Lung (tissue), 10 donors: ENCODE results near the gene PDPR. TPM values are rescaled to one million over a fixed set of nuclear protein-coding genes. Genes with fewer than 3 reads are reported as not detected.
"Not testable (repeated sequence)": the region's sequence is repeated elsewhere in the genome, so short reads cannot be mapped to it uniquely, and the experiment has no call there.

ENCODE experiments used
- ATAC-seq: fragments of 200-7000 bp; cut with Tn5 transposase; one replicate; pipeline ENCODE4 v1.9.1; 2020; ENCODE audit warnings: moderate number of reproducible peaks; ENCODE audit not compliant: insufficient read depth, low FRiP score
- DNase-seq, 3 donors: peaks; one replicate each; pipeline ENCODE4 v3.0.0-alpha.2; 2013 to 2017
- H3K27ac ChIP-seq, 2 donors: one replicate each; pipeline ENCODE4 v1.5.1; 2013; ENCODE audit warnings: mild to moderate bottlenecking in 2 of 2, moderate library complexity in 2 of 2, control low read depth in 1 of 2, inconsistent platforms in 1 of 2, low read depth in 1 of 2, low read length in 1 of 2
- H3K27me3 ChIP-seq, 3 donors: one replicate each; pipeline ENCODE4 v1.5.1; 2013; ENCODE audit warnings: low read length in 2 of 3; ENCODE audit not compliant: control insufficient read depth in 3 of 3, insufficient read depth in 3 of 3
- H3K36me3 ChIP-seq, 4 donors: one replicate each; pipeline ENCODE4 v1.5.1; 2013; ENCODE audit warnings: low read length in 4 of 4, mild to moderate bottlenecking in 1 of 4, moderate library complexity in 1 of 4; ENCODE audit not compliant: control insufficient read depth in 4 of 4, insufficient read depth in 4 of 4
- H3K4me1 ChIP-seq, 5 donors: one replicate each; pipeline ENCODE4 v1.5.1; 2013; ENCODE audit warnings: low read length in 5 of 5, mild to moderate bottlenecking in 2 of 5, moderate library complexity in 1 of 5; ENCODE audit not compliant: control insufficient read depth in 5 of 5, insufficient read depth in 5 of 5
- H3K4me3 ChIP-seq: one replicate; pipeline ENCODE4 v1.5.1; 2013; ENCODE audit warnings: mild to moderate bottlenecking, control low read depth, moderate library complexity
- H3K9ac ChIP-seq, 2 donors: one replicate each; pipeline ENCODE4 v1.5.1; 2013; ENCODE audit warnings: low read length in 2 of 2, control low read depth in 1 of 2; ENCODE audit not compliant: insufficient read depth in 1 of 2
- H3K9me3 ChIP-seq, 4 donors: one replicate each; pipeline ENCODE4 v1.5.1; 2013; ENCODE audit warnings: low read length in 3 of 4, mild to moderate bottlenecking in 1 of 4, moderate library complexity in 1 of 4; ENCODE audit not compliant: control insufficient read depth in 4 of 4, insufficient read depth in 3 of 4
- WGBS, 2 donors: extraction: QIAGEN DNeasy Blood & Tissue Kit; methylation state at CpG; one replicate each; pipeline ENCODE4 v1.1.7; 2013; 5-methylcytosine and 5-hydroxymethylcytosine counted together
- polyA plus RNA-seq, 2 donors: library from polyadenylated mRNA; stranded (reverse); fragments of 200-250 nt; gene quantifications; one replicate each; pipeline ENCODE4 v1.2.1, GENCODE V29; 2013
- total RNA-seq, 2 donors: library from RNA; depleted of rRNA in 1 of 2; stranded (reverse); fragments of >200 nt in 1 of 2; gene quantifications; one replicate each; pipeline ENCODE4 v1.2.1, GENCODE V29; 2014 to 2021
- donor health status: Bipolar disorder and iron deficiency.
- donor health status: healthy.
- donor health status: DM: yes; HTN: yes; CAD: no.

PDPR gene
- total and polyA plus RNA-seq, 4 donors = 7.2 to 33.6 (median 18.4) TPM

DNA sequence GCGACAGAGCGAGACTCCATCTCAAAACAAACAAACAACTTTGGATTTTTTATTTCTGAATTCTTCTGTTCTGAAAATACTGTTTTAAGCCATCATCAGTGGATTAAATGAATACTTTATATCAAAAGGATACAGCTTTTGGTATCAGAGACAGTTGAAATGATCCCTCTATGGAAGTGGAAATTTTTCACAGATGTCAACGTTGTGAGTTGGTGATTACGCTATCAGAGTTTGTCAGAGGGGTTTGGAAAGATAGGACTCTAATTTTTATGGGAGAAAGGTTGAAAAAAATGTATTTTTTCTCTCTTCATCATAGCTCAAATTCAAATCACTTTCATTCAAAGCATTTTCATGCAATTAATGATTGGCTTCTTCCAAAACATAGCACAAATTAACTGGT, 30.2 kb upstream of the PDPR start:
- not testable (repeated sequence) for H3K27me3 ChIP-seq, H3K4me3 ChIP-seq, ATAC-seq, H3K4me1 ChIP-seq, H3K27ac ChIP-seq, H3K36me3 ChIP-seq, H3K9me3 ChIP-seq, H3K9ac ChIP-seq, DNase-seq
- WGBS, 2 donors = 90 to 92% methylated on average over 4 of the region's 4 CpGs

DNA sequence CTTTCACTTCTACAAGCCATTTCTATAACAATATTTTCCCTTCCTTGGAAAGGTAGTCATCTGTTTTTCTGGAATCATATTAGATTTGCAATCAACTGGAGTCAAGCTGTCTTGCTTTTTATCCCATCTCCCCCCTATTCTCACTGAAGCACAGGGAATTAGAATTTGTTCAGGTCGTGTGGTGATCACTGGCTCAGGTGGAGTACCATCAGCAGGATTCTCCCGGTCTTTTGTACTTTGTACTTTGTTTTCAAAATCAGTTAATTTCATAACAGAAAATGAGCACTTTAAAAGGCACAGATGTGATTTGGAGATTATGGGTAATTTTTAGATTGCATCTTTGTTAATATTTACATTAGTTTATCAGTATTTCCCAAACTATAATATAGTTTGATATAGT, 26.0 kb upstream of the PDPR start:
- not testable (repeated sequence) for H3K9me3 ChIP-seq, H3K4me3 ChIP-seq, H3K27ac ChIP-seq, DNase-seq, H3K4me1 ChIP-seq, ATAC-seq, H3K27me3 ChIP-seq, H3K9ac ChIP-seq, H3K36me3 ChIP-seq
- 90 to 100% methylated on average over 1 to 2 of the region's 2 CpGs for WGBS, 2 donors

DNA sequence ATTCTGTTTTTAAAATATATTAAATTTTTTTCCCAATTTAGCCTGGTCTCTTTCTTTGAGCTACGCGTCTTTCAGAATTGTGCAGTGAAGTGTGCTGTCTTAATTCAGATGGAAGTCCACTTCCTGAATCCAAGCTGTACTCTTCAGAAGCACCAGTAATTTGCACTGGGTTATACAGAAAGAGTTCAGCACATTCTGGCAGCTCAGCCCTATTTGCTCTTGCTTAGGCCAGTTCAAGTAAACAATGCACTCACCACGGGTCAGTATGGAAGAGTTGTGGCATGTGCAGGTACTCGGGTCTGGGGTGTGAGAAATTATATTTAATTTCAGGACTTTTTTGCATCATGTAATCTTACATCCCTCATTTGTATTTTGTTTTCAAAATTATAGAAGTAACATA, 25.3 kb upstream of the PDPR start:
- ATAC-seq = not testable (repeated sequence)

DNA sequence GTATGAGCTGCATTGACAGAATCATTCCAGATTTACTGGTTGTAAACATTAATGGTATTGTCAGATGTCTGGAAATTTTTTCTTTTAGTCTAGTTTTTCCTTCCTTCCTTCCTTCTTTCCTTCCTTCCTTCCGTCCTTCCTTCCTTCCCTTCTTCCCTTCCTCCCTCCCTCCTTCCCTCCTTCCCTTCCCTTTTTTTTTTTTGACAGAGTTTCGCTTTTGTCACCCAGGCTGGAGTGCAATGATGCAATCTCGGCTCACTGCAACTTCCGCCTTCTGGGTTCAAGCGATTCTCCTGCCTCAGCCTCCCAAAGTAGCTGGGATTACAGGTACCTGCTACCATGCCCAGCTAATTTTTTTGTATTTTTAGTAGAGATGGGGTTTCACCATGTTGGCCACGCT, 24.8 kb upstream of the PDPR start:
- H3K9ac ChIP-seq, DNase-seq, ATAC-seq, H3K27me3 ChIP-seq, H3K4me1 ChIP-seq, H3K27ac ChIP-seq, H3K9me3 ChIP-seq, H3K36me3 ChIP-seq, H3K4me3 ChIP-seq: not testable (repeated sequence)
- WGBS, 2 donors = 46 to 67% methylated on average over 3 to 4 of the region's 6 CpGs

More for the DNA sequence above, 25.3 kb upstream of the PDPR start:
- H3K27ac ChIP-seq, H3K9me3 ChIP-seq, H3K36me3 ChIP-seq, H3K4me1 ChIP-seq, H3K27me3 ChIP-seq, DNase-seq, H3K9ac ChIP-seq, H3K4me3 ChIP-seq: not testable (repeated sequence)
- WGBS, 2 donors = 90% methylated on average over 2 of the region's 4 CpGs; no CpG with 5 or more reads in 1 of the 2 donors

DNA sequence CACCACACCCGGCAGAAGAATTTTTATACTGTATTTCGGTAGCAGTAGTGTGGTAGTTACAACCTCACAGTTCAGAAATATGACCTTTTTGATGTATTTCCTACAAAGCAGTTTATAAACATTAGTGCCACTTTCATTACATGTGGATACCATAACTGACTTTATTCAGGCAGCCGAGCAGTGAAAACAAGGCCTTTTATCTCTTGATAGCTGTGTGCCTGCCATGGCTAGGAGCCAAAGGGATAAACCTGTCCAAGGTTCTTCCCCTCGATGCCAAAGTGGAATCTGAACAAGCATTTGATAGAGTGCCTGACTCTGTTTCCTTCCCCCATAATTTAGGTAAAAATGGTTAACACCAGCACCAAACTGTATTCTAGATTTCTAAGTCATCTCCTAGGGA, 23.0 kb upstream of the PDPR start:
- not testable (repeated sequence) for H3K27ac ChIP-seq, ATAC-seq, H3K4me1 ChIP-seq, H3K9me3 ChIP-seq, H3K36me3 ChIP-seq, H3K9ac ChIP-seq, H3K4me3 ChIP-seq, DNase-seq, H3K27me3 ChIP-seq
- 69 to 71% methylated on average over 4 of the region's 4 CpGs for WGBS, 2 donors

DNA sequence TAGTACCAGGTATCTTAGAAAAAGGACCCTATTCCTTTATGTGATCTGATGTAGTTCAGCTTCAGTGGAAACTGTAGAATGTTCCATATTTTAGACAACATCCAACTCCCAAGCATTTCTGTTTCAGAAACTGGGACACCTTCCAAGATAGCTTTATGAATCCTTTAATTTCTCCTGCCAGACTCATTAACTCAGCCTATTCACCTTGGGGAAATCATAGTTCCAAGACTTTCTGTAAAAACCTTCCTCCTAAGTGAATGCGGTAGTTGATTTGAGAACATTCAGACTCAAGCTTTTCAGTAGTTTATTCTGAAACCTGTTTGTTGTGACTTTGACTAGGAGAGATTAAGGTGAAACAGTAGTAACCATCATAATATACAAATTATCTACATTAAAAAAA, 20.0 kb upstream of the PDPR start:
- H3K27me3 ChIP-seq, H3K9ac ChIP-seq, DNase-seq, H3K9me3 ChIP-seq, H3K27ac ChIP-seq, H3K4me1 ChIP-seq, H3K36me3 ChIP-seq, ATAC-seq, H3K4me3 ChIP-seq: not testable (repeated sequence)
- WGBS, 2 donors = 89 to 96% methylated on average over 1 of the region's 1 CpG

DNA sequence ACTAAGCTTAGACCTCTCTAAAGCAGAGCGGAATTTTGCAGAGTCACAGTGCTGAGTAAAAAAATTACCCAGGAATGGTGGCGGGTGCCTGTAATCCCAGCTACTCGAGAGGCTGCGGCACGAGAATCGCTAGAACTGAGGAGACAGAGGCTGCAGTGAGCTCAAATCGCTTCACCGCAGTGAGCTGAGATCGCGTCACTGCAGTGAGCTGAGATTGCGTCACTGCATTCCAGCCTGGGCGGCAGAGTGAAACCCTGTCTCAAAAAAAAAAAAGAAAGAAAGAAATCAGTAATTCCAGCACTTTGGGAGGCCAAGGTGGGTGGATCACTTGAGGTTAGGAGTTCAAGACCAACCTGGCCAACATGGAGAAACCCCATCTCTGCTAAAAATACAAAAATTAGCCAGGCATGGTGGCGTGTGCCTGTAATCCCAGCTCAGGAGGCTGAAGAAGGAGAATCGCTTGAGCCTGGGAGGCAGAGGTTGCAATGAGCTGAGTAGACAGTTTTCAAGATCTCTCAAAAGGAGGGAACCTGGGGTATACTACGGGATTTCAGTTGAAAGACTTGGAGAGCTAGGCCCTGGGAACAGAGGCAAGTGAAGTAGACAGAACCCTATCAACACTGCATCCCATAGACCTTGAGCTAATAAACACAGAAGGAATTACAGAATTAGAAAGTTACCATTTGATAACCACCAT, 4.4 kb upstream of the PDPR start:
- H3K27ac ChIP-seq = not testable (repeated sequence)
- peak in 1 of 3 donors; percentile 11 for DNase-seq
- WGBS, 2 donors = 81 to 83% methylated on average over 14 to 15 of the region's 15 CpGs

DNA sequence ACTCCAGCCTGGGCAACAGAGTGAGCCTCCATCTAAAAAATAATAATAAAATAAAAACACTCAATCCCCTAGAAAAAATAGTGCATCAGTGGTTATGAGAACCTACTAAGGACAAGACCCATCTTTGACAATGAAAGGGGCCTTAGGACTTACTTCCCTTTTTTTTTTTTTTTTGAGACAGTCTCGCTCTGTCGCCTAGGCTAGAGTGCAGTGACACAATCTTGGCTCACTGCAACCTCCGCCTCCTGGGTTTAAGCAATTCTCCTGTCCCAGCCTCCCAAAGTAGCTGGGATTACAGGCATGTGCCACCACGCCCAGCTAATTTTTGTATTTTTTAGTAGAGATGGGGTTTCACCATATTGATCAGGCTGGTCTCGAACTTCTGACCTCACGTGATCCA, 2.0 kb upstream of the PDPR start:
- H3K4me3 ChIP-seq, H3K9me3 ChIP-seq, H3K4me1 ChIP-seq, H3K27ac ChIP-seq, H3K27me3 ChIP-seq, DNase-seq, H3K36me3 ChIP-seq, H3K9ac ChIP-seq, ATAC-seq: not testable (repeated sequence)
- 56 to 74% methylated on average over 6 of the region's 6 CpGs for WGBS, 2 donors

More for the DNA sequence above, 4.4 kb upstream of the PDPR start:
- H3K9me3 ChIP-seq, H3K4me3 ChIP-seq, ATAC-seq, H3K9ac ChIP-seq, H3K36me3 ChIP-seq, H3K27me3 ChIP-seq, H3K4me1 ChIP-seq: not testable (repeated sequence)
